HG02678 (cell line): Measurements from ENCODE around the gene RAI14.

ENCODE experiments used
- ATAC-seq: cut with Tn5 transposase; IDR thresholded peaks from one replicate; pipeline ENCODE4 v1.9.1; 2021; ENCODE audit warnings: mild to moderate bottlenecking, moderate library complexity; ENCODE audit not compliant: unreplicated experiment

RAI14 gene

DNA sequence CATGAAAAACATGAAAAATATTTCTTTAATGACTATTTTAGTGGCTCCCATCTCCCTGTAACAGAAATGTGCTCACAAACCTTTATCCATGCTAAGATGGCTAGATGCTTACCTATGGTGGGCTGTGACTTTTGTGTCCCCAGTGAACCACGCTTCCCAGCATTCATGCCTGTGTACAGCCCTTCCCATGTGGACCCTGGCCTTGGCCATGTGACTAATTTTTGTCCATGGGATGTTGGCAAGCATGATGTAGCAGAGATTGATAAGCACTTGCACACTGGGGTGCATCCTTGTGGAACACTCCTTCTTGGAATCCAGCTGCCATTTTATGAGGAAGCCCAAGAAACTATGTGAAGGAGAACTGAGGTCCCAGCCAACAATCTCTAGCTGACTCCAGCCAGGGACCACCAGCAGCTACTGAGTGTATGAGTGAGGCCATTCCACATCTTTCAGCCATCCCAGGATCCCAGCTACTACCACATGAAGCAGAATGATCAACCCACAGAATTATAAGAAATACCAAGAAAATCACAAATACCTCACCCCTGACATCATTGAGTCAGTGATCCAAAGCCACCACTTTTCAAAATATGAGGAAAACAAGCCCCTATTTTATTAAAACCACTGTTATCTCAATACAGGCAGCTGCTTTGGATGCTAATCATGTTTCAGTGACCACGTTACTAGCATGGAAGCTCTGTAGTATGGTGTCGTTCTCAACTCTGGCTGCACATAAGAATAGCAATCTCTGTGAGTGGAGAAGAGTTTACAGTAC lies 16.1 kb upstream of the RAI14 start:
- ATAC-seq: no peak

DNA sequence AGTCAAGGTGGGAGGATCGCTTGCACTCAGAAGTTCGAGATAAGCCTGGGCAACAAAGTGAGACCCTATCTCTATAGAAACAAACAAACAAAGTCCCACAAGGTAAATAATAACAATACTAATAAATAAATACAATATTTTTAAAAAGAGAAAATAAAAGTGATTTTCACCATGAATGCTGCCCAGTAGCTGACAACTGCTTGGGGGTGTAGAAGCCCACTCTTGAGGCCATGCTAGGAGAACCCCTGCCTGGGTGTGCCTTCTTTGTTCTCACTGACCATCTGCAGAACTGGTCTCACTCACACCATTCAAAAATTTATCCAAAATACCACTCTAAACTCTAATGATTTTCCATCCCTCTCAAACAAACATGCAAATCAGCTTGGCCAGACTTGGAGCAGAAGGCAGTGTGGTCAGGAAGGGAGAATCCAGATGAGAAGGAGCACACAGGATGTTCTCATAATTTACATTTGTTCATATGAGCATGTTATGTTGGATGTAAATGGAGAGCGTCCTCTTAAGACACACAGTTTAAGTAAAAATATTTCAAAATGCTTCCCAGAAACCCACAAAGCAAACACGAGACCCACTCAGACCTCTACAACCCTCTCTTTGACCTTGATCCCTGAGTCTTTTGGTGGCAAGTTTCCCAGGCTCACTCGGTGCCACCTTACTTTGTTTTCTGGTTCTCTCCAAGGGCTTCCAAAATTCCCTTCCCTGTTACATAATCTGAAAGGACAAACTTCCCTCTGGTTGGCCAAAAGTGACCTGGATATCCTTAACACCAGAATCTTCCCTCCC lies 7.9 kb upstream of the RAI14 start:
- ATAC-seq: no peak

DNA sequence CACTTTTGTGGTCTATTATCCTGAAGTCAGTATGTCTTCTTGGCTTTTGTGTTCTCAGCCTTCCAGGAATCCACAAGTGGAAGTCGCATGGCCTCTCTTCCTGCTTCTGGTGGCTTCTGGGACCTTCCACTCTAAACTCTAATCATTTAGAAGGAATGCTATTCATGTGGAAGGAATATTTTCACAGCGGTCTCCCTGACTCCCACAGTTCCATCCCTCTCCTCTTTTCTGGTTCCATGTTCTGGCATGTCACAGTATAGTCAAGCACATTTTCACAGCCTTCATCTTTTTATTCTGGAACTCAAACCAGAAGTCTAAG lies 7.3 kb upstream of the RAI14 start:
- ATAC-seq: no peak

DNA sequence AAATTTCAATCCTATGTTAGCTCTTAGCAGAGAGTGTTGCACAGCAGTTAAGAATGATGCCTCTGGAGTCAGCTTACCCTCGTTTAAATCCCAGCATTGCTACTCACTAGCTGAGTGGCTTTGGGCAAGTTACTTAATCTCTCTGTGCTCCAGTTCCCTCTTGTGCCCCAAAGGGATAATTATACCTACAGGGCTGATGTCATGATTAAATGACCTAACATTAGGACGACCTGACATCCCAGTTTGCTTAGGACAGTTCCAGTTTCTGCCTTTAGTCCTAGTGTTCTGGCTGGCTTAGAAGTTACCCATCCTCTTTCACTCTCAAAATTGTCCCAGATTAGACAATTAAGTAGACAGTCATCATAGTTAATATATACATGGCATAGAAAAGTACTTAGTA lies 4.3 kb upstream of the RAI14 start:
- ATAC-seq: no peak

DNA sequence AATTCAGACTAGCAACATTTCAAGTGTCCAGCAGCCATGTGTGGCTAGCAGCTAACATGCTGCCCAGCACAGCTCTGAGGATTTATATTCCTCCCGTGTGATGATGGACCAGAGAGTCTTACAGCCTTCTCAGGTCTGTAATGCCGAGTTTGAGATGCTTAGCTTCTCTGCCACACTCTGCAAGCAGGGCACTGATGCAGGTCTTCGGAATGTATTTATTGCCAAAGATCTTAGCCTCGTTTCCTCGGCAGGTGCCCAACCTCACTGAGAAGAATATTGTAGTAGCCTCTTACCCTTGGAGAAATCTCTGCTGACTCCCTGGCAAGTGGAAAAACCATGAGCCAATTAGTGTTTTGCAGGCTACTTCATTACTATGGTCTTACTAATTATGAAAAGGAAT lies 3.7 kb upstream of the RAI14 start:
- ATAC-seq: no peak

DNA sequence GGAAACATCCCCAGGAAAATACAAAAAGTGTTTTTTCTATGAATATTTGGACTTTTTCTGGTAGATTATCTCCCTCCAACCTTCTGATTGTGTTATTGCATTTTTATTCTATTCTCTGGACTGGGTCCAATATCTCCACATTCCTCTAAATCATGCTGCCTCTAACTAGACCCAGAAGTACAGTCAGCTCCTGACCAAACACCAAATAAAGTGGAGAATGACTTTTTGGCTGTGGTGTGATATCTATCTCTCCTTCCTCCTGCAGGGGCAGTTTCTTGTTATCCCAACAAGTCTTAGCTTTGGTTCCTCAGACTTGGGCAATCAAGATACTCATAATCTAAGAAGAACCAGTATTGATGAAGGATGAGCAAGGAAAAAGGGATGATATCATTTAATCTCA lies 3.2 kb upstream of the RAI14 start:
- ATAC-seq: no peak

DNA sequence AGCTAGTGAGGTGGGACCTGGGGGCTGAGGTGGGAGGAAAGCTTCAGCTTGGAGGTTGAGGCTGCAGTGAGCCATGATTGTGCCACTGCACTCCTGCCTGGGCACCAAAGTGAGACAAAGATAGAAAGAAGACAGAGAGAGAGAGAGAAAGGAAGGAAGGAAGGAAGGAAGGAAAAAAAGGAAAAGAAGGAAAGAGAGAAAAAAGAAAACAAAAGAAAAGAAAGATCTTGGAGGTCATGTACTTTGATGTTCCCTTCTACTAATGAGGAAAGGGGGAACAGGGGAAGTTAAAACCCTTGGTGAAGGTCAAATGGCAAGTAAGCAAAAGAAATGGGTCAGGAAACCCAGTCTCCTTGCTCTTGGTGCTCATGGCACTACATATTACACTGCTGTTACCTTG lies 2.4 kb upstream of the RAI14 start:
- ATAC-seq: no peak

DNA sequence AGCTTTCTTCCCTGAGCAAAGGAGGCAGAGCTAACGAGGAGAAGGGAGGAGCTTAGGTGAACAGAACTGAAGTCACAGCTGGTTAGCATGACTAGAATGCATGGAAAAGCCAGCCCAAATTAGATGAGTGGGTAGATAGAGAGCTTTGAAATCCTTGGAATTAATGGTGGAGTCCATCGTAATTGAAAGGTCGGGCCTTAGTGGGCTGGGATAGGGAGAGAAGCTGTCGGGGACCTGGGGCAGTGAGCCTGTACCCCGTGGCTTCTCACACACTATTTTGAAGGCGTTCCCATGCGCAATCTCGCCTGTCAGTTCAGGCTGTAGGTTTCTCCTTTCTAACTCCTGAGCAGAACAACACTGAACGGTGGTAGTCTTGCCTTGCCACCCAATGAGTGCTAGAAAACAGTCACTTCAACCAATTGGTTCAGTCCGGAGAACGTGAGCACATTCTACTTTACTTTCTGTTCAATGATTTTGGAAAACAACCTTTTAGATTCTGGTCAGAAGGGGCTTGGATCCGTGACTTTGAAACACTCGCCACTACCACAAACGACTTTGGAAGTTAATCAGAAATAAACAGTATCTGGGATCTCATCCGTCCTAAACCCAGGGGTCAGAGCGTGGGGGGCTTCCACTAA lies 655 bp upstream of the RAI14 start:
- ATAC-seq: no peak

DNA sequence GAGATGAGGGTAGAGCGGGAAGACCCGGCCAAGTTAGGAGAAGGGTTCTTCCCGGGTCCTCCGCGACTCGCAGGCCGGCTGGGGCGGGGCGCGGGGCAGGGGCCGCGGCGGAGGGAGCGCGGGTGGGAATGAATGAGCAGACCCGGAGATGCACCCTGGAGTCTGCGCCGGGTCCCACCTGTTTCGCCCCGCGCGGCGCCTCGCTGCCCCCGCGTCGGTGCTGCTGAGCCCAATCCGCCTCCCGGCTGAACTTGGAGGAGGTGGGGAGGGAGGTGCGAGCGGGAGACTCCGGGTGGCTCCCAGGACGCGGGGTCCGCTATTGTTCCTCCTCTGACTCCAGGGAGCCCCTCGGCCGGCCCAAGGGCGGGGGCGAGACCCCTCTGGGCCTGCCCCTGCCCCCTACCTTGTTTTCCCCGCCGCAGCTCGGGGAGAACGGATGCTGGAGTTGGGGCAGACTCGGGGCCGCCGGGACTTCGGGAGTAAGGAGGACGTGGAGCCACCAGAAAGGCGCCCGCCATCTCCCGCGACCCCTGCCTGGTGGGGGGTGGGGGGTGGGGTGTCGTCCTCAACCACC lies 659 bp downstream of the RAI14 start:
- no peak for ATAC-seq

DNA sequence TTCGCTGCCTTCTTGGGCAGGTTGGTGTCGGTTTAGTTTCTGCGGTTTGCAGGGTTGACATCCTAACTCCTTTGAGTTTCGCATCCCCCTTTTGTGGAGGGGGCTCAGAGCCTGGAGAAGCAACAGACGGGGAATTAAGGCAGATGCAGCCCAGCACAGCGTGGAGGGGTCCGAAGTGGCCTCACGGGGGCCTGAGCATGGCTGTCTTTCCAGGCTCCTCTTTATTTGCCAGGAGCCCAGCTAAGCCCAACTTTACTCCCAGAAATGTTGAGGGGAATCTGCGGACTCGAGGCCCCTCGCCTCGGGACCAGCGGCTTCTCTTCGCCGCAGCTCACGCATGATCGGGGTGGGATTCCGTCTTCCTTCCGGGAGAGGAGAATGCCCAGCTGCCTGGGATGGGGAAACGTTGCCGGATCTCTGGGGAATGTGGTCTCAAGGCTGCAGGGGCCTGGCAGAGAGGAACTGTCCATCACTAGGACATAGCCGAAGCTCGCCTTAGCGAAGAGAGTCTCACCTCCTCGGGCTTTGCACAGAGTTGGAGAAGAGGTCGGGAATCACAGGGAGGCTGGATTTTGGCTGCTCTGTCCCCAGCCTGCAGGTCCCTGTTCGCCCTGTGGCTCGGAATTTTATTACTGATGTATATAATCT lies 1.3 kb downstream of the RAI14 start:
- ATAC-seq: no peak

DNA sequence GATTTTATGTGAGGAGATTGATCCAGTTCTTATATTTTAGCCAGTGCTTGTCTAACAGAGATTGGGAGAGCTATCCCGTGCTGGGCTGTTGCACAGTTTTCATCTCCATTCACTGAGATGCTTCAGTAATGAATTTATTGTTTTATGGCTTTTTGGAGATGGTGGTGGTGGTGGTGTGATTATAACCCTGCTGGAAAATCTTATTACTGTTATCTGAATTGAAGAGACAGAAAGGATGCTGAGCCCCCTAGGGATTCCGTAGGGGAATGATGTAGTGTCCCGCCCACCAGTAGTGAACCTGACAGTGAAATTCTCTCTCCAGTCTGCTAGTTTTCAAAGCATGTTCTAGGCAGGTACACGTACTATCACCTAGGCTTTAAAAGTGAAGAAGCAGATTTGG lies 1.9 kb downstream of the RAI14 start:
- no peak for ATAC-seq

DNA sequence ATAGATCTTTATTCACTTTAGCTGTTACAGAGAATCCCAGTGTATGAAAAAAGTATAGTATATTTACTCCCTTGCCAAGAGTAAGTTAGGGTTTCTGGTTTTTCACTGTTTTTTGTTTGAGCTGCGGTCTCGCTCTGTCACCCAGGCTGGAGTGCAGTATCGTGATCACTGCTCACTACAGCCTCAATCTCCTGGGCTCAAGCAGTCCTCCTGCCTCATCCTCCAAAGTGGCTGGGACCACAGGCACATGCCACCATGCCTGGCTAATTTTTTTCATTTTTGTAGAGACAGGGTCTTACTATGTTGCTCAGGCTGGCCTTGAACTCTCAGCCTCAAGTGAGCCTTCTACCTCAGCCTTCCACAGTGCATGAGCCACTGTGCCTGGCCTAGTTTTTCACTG lies 3.0 kb downstream of the RAI14 start:
- no peak for ATAC-seq

DNA sequence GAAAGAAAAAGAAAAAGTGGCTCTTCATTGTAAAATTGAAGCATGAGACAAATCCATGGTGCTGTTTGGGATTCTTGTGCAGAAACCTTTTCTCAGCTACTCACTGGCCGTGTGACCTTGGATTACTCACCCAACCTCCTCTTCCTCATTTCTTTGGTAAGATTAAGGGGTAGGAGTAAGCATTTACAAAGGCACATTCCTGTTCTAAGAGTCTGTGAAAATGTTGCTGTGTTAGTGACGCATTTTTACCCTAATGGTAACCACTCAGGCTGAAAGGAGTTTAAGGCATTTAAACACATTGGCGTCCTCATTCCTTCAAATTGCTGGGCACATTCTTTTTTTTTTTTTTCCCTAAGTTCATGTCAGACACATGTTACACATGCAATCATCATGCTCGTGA lies 4.3 kb downstream of the RAI14 start:
- ATAC-seq: no peak

DNA sequence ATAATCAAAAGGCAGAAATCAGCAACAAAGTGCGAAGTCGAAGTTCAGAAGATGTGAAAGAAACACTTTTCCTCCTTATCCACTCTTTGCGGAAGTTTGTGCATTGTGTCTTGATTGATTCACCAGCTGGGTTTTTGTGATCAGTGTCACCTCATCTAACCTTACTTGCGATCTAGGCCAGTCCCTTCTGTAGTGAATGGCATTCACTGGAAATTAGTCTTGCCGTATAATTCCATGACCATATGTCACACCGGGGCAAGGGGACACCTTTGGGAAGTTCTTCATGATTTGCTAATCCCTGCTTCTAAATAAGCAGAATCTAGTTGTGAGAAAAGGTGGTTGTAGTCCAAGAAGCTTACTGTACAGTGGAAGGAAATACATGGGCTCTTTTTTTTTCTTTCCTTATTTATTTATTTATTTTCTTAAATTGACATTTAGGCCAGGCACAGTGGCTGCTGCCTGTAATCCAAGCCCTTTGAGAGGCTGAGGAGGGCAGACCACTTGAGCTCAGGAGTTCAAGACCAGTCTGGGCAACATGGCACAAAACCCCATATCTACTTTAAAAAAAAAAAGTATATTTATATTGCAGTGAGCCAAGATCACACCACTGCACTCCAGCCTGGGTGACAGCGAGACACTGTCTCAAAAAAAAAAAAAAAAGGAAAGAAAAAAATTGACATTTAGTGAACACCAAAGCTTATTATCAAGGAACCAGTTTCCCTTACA lies 7.8 kb downstream of the RAI14 start:
- ATAC-seq: no peak

DNA sequence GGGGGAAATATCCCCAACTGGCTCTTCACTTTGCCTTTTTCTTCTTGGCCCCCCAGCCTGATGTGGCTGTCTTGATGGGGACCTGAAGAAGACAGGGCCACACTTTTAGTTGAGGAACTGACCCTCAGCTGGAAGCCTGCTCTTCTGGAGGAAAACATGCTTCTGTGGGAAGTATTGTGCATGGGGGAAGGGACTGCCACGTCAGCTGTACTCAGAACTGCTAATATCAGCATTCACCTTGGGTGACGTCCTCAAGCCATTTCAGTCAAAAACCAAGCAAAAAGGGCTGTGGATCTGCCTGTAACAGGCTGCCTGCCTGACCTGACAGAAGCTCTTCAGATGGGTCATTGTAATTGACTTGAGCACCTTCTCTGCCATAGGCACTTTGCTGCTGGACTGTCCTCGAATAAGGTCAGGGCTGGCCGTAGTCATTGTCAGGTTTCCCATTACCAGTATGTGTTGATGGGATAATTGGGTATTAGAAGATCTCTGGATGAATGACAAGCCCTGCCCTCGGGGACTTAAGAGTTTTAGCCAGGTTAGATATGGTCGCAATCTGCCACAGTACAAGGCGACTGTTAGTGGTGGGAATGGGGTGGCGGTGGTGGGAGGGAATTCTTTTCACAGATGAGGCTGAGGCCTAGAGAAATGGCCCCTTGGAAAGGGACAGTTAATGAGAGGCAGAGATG lies 10.4 kb downstream of the RAI14 start:
- ATAC-seq: no peak

DNA sequence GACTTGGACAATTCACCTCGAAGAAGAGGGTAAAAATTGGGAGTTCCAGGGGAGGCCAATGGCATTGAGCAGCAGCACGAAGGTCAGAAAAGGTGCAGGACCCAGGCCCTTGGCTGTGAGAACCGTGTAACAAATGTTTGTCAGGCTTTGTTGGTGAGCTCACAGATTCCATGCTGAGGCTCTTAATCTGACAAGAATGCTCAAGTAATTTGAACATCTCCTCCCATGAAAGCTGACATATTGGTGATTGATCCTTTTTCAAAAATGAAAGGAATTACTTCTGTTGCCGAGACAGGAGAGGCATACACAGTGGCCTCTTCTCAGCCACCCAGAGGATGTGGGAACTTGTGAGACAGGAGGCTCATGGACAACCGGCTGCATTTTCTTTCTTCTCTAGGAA lies 11.6 kb downstream of the RAI14 start:
- ATAC-seq: no peak

DNA sequence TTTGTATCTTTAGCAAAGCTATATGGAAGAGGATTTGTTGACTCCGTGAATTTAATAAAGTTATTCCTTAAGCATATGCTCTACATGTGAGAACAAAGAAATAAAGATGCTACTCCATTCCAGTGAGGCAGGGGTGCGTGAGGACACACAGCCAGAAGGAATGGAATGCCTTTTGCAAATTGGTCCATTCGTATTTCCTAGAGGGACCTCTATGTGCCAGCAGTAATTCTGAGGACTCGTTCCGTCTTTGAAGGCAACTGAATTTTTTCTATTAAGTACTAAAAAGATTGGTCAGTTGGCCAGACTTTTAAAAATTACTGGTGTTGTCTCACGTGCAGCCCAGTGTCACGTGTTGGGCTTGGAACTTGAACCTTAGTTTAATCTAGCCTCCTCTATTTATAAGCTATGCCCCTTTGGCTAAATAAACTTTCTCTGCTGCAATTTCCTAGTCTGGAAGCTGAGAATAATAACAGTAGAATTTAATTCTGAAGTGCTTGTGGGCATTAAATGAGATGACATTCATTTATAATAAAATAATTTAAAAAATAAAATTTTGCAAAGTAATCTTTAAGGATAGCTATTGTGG lies 13.9 kb downstream of the RAI14 start:
- no peak for ATAC-seq

DNA sequence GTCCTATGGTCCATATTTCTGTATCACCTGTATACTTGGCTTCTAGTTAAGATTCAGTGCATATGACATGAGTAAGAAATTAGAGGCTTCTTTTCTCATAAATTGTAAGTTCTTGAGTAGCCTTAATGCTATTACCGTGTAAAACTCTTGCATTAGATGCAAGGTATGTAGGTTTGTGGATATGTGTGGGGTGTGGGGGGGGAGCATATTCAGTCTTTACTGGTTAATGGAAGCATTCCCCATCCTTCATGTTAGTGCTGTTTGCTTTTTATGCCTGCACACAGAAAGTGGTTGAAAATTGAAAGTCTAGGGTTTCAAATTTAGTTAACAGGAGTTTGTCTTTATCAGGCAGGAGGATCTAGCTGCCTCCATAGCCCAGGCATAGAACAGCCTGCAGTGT lies 16.1 kb downstream of the RAI14 start:
- no peak for ATAC-seq

DNA sequence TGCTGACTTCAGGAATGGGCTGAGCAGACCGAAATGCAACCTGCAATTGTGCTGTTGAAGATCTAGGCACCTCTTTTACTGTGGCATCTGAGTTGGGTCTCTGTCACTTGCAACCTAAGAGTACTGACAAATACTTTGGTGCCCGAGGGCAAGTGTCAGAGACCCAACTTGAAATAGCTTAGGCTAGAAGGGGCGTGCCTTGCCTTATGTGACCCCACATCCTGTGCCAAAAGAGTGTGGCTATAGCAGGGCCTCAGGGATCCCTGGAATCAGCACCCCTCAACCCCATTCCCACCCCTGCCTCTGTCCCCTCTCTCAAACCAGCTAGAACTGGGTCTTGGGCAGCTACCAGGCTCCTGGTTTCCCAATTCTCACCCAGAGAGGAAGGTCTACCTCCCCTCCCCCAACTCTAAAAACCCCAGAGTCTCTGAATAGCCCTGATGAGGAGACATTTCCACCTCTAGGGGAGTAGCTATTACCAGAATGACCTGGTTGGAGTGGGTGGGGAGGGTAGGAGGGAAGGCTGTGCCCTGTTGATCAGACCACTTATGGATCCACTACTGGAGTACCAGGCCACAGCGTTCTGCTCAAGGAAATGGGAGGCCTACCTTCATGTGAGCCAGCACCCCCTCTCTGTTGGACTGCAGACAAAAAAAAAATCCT lies 17.5 kb downstream of the RAI14 start:
- no peak for ATAC-seq
